GM21529 (cell line): ENCODE results near the gene COX6A1.

Experiments used
- ATAC-seq: cut with Tn5 transposase; IDR thresholded peaks from one replicate; pipeline ENCODE4 v1.9.1; 2021; ENCODE audit not compliant: unreplicated experiment

The COX6A1 gene

DNA sequence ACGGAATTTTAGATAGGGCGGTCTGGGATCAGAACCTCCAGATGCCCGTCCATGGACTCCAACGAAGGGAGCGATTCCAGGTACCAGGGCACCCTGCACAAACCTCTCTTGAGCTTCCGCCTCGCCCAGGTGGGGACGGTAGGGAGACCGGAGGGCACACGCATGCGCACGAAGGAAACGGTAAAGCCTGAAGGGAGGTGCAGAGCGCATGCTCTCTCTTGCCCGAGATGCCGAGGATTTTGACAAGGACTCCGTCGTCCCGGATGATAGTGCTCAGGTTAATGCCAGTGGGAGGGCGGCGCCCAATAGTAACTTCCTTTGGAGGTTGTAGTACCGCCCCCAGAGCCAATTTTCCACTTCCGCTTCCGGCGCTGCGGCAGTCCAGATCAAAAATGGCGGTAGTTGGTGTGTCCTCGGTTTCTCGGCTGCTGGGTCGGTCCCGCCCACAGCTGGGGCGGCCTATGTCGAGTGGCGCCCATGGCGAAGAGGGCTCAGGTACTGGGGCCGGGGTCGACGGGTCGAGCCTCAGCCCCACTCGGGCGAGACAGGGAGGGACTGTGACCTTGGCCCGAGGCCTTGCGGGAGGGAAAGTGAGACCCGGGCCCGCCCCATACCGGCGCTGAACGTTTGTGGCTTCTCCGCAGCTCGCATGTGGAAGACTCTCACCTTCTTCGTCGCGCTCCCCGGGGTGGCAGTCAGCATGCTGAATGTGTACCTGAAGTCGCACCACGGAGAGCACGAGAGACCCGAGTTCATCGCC, at the start of gene COX6A1:
COX6A1 (plus strand) TSS at position 379 of the 760 bp plus-strand sequence; CDS start at position 393, 14 bp downstream.
- ATAC-seq = peak; percentile 95

DNA sequence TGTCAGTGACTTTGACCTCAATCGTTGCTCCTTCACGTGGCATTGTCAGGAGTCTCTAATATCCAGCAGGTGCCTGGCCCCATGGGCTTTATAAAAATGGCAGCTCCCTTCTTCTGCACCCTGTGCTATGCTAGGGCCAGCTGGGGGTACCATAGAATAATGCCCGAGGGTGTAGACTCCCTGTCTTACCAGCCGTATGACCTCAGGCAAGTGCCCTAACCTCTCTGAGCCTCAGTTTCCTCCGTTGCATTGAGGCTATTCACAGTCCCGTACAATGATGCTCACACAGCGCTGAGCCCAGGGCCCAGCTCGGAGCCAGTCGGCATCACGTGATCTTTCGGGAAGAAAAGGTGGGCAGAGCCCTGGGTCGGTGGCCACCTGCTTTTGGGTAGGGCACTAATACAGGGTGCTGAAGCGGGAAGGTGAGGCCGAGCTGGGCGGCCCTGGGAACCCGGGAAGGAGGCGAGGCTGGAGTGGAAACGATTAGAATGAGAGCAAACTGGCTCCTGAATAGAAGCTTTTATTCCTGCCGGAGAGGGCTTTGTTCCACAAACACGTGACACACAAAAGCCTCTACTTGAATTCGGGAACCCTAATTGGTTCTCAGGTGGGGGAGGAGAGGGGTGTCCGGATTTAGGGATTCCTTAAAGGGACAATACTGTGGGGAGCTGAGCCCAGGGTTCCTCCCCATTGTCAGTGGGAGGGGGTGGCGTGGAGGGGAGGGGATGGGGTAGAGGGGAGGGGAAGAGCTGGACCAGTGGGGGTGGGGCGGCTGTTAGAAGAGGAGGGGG, 49.0 kb upstream of the COX6A1 start:
- no peak for ATAC-seq

DNA sequence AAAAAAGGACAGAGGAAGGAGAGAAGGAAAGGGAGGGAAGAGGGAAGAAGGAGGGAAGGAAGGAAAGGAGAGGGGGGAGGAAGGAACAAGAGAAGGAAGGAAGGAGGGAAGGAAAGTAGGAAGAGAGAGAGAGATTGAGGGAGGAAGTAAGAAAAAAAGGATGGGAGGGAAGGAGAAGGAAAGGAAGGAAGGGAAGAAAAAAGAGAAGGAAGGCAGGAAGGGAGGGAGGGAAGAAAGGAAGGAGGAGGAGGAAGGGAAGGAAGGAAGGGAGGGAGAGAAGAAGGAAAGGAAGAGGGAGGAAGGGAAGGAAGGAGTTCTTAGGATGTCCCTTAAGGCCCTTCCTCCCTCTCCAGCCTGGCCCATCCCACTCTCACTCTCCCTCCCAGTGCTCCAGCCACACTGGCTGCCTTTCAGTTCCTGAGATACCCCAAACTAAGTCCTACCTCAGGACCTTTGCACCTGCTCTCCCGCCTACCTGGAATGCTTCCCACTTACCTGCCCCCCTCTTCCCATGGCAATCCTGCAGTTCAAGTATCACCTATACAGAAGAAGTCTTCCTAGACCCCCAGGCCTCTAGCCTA, 47.3 kb upstream of the COX6A1 start:
- no peak for ATAC-seq

DNA sequence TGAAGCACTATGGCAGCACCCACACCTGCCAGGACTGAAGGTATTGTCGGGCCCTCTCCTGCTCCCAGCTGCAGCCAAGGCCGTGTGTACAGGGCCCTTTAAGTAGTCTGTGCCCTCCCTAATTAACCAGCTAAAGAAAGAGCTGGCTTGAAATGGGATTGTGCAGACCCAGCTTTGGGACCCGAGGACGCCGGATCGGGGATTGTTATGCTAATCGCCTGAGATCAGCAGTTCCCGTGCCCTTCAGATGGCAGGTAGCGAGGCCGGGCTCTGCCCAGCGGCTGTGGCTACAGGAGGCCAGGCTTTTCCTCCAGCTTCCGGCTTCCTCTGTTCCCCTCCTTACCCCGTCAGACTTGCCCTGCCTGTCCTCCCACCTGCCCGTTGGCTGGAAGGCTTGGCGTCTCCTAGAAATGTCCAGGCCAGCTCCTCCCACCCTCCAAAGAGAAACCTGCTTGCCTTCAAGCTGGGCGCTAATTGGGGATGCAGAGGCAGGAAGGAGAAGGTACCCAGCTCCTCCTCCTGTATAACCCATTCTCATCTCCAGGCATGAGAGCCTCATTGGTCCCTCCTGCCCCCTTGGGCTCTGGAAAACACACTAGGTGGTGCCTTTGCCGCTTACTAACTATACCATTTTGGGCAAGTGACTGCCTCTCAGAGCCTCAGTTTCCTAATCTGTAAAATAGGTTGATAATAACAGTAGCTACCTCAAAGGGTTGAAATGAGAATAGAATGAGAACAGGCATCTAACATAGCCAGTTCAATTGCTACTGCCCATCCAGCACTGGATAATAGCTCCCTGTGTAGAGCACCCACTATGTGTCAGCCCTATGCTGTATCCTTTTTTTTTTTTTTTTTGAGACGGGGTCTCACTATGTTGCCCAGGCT, 43.2 kb upstream of the COX6A1 start:
- ATAC-seq = no peak

DNA sequence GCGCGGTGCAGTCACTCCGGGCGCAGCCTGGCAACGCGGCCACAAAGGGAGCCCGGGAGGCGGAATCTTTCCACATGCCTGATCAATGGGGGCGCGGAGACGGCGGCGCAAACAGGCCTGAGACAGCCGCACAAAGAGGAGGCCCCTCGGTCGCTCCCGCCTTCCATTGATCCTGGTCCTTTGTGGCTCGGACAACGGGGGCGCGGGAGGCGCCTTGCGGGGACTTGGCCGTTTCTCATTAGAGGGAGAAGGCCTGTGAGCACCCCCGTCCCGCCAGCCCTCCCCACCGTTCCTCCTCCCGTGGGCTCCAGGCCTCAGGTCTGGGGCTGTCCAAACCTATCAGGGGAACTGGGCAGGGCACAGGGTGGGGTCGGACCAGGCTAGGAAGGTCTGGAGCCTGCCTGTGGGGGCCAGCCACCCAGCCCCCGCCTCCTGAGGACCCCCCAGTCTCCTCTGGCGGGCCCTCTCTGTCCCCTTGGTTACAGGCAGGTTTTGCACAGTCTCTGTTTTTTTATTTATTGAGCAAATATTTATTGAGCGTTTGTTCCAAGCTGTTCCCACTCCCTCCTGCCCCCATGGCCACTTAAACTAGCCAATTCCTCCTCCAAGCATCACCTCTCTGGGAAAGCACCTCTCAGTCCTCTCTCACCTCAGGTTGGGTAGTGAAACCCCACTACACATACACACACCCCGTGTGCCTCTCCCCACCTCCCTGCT, 39.9 kb upstream of the COX6A1 start:
- no peak for ATAC-seq

DNA sequence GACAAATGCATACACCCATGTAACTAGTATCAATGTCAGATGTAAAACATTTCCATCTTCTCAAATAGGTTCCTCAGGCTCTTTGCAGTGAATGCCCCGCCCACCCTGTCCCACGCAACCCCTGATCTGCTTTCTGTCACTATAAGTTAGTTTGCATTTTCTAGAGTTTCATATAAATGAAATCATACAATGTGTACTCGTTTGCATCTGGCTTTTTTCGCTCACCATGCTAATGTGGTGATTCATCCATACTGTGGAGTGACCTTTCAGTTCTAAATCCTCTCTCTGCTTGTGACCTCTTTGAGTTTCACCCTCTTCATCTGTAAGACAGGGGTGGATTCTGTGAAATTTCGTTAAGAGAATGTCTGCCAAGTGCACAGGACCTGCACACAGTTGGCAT, 38.4 kb upstream of the COX6A1 start:
- no peak for ATAC-seq

DNA sequence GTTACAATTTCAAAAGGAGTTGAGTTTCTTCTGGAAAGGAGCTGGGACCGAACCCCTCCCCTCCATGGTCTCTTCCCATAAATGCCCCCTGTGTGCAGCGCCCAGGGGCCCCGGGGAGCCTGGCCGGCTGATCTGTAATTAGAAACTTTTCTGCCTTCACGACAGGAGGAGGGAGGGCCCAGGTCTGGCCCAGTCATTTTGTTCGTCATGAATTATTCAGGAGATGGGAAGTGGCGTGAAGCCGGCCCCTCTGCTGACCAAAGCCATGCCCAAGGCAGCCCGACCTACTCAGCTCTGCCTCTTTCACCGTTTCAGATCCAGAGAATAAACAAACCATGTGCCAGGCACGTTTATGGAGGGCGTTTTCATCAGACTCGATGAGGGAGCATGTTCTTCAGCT, 35.7 kb upstream of the COX6A1 start:
- ATAC-seq = no peak

DNA sequence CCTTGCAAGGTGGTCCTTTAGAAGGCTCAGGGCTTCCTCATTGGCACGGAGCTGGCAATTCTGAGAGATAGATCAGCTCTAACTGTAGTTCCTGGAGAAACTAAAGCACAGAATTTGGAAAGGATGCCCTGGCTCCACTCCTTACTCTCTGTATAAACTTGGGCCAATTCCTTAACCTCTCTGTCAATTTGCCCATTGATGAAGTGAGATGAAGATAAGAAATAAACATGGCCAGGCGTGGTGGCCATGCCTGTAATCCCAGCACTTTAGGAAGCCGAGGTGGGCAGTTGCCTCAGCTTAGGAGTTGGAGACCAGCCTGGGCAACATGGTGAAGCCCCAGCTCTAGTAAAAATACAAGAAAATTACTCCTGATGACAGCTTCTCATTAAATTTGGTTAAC, 34.0 kb upstream of the COX6A1 start:
- ATAC-seq = no peak

DNA sequence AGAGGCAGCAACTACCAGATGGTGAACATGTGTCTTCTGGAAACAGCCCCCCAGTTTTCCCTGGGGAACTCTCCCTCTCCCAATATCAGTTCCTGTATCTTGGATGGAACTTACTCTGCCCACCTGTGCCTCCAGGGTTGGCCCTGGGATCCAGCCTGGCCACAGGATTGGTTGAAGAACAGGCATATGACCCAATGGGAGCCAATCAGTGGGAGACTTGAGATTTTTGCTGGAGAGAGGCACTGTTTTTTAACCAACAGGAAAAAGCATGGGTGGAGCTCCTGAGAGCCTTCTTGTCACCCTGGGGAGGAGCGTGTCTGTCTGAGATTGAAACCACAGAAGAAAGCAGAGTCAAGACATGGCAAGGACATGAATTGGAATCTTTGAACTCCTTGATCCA, 33.6 kb upstream of the COX6A1 start:
- no peak for ATAC-seq

DNA sequence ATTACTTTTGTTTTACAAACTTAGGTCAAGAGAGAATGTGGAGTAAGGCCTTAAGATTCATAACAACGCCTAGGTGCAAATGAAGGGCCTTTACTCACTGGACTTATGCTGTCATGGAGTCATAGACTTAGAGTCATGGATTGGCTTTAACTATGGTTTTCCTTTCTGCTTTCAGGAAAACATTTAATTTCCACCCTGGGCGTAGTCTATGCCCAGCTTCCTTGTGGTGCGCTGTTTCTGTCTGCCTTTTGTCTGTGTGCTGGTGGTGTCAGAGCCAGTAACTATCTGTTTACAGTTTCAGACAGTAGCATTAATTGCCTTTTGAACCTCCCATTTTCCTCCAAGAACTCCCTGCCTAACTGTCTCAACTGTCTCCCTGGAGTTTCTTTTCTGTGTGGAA, 31.8 kb upstream of the COX6A1 start:
- no peak for ATAC-seq

DNA sequence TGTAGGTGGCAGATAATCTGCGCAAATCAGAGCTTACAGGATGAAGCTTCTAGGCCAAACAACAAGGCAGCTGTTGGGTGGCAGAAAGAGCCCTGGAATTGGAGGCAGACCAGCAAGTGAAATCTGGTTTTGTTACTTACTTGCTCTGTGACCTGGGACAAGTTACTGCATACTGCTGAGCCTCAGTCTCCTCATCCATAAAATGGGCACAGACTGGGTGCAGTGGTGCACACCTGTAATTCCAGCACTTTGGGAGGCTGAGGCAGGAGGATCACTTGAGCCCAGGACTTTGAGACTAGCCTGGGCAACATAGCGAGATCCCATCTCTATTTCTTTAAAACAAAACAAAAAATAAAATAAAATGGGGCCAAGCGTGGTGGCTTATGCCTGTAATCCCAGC, 31.4 kb upstream of the COX6A1 start:
- ATAC-seq = no peak

DNA sequence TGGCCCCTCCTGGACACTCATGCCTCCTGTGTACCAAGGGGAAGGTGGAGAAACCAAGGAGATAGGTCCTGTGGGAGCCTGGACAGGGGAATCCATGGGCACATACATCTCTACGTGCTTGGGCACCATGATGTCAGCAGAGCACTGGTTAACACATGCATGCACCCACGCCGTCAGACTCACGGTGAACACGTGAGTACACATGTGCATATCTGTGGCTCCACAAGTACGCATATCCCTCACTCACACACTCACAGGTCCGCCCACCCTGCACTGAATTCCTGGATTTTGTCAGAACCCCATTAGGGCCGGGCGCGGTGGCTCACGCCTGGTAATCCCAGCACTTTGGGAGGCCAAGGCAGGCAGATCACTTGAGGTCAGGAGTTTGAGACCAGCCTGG, 29.1 kb upstream of the COX6A1 start:
- no peak for ATAC-seq

DNA sequence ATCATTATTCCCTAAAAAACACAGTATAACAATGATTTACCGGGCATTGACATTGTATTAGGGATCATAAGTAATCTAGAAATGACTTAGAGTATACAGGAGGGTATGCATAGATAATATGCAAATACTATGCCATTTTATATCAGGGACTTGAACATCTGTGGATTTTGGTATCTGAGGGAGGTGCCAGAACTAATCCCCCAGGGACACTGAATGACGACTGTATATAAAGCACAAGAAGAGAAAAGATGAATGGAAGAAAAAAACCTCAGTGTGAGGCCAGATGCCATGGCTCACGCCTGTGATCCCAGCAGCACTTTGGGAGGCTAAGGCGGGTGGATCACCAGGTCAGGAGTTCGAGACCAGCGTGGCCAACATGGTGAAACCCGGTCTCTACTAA, 25.5 kb upstream of the COX6A1 start:
- ATAC-seq = no peak

DNA sequence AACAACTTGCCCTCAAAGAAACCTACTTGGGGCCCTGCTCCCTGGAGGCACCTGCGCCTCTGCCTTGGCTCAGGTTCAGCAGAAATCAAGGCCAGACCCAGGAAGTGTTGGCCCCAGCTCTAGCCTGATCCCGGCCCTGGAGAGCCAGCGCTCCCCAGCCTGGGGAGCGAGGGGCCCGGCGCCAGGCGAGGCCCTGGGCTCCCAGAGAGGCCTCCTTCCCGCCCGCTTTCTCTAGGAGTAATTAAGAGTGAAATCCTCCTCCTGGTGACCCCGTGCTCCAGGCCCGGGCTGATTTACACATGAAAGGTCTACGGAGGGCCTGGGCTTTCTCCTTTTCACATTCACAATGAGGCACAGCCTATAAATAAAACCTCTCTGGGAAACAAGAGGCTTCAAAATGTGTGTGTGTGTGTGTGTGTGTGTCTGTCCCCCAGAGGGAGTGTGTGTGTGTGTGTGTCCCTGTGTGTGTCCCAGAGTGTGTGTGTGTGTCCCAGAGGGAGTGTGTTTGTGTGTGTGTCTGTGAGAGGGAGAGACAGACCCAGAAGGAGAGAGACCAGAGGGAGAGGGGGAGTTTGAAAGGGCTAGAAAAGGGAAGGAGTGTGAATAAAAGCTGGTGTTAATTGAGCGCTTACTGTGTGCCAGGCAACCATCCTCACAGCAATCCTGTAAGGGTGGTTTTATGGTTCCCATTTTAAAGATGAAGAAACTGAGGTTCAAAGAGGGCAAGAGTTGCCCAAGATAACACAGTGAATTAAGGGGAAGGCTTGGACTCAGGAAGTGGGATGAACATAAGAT, 23.8 kb upstream of the COX6A1 start:
- ATAC-seq = no peak

DNA sequence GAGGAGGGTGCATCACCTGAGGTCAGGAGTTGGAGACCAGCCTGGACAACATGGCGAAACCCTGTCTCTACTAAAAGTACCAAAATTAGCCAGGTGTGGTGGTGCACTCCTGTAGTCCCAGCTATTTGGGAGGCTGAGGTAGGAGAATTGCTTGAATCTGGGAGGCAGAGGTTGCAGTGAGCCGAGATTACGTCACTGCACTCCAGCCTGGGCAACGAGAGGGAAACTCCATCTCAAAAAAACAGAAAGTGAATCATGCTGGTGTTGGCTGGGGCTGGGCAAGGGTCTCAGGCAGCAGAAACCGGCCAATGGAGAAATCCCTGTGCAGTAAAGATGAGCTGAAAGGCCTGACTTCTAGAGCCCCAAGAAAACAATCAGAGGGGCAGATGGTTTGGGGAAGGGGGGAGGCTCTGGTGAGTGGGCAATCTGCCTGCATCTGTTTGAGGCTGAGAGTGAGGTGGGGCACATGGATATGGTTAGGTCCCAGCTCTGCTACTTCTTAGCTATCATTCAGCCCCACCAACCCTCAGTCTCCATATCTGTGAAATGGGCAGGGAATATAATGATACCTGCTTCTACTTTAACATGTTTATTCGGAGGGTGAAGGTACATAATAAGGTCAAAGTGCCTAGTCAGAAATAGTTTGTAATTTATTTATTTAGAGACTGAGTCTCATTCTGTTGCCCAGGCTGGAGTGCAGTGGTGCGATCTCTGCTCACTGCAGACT, 21.3 kb upstream of the COX6A1 start:
- ATAC-seq = no peak

DNA sequence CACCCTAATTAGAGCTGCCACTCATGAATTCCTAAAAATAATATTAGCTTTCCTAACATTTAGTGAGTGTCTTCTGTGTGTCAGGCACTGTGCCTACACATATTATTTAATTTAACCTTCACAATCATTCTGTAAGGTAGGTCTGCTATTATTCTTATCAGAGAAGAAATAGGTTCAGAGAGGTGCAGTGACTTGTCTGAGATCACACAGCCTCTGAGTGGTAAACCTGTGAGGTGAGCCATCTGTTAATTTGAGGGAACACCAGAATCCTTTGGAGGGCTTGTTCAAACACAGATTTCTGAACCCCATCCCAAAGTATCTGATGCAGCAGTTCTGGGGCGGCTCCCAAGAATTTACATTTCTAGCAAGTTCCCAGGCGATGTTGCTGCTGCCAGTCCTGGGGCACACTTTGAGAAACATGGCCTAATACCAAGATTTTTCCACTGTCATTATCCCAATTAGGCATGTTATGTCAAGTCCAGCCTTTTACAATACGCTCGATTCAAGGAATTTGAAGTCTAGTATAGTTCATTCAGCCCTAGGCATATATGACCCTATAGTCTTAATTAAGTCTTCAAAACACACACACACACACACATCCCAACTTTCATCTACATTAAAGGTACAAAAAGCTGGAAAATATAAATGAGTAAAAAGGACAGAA, 19.9 kb upstream of the COX6A1 start:
- ATAC-seq = no peak

DNA sequence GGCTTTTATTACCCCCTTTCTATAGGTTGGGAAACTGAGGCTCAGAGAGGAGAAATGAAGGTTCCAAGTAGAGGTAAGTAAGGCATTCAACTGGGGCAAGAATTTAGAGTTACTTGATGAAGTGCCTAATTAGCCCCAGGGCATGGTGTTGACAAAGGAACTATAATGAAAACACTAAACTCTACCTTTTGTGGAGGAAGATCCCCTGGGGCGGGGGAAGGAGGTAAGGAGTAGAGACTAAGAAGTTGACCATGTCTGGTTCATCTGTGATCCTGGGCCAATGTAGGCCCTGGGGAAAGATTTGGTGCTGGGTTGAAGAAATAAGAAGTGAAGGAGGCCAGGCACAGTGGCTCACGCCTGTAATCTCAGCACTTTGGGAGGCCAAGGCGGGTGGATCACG, 16.2 kb upstream of the COX6A1 start:
- ATAC-seq = no peak

DNA sequence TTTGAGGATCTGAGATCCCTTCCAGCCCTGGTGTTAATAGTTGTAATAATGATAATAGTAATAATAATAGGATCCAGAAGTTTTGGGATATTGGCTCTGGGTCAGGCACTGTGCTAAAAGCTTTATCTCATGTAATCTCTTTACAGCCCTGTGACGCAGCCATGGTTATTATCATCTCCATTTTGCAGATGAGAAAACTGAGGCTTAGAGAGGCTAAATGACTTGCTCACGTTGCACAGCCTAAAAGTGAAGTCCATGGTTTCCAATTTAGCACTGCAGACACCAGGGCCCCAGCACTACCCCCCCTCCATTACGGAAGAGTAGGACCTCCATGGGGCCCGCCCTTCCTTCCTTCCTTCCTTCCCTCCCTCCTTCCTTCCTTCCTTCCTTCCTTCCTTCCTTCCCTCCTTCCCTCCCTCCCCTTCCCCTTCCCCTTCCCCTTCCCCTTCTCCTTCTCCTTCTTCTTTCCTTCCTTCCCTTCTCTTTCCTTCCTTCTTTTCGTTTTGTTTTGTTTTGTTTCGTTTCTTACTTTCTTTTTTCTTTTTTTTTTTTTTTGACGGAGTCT, 14.9 kb upstream of the COX6A1 start:
- no peak for ATAC-seq
